Caco-2 (cell line): ENCODE results near the gene DUXA. TPM values are rescaled to one million over a fixed set of nuclear protein-coding genes. Genes with fewer than 3 reads are reported as not detected.

Experiments
- Bru-seq: library from RNA; stranded (reverse); fragments of 400-500 nt; gene quantifications from one replicate; lab custom pipeline; 2021; lab: Mats Ljungman, UMichigan
- BruChase-seq, 2 experiments: library from RNA; stranded (reverse); fragments of 400-500 nt; gene quantifications; one replicate each; lab custom pipeline; 2021; lab: Mats Ljungman, UMichigan
- BruUV-seq: library from RNA; stranded (reverse); fragments of 400-500 nt; replicated peaks from 2 replicates; lab custom pipeline; 2021; lab: Mats Ljungman, UMichigan
- CTCF ChIA-PET: fragments of 300-600 bp; sonication (Branson Sonifier 250); formaldehyde crosslinking; loops from one replicate; lab custom pipeline; 2022; ENCODE audit warnings: antibody characterized with exemption; lab: Charles Lee
- POLR2A ChIA-PET: fragments of 300-600 bp; sonication (Branson Sonifier 250); formaldehyde crosslinking; loops from one replicate; lab custom pipeline; 2022; ENCODE audit warnings: antibody characterized with exemption; lab: Charles Lee
- DNase-seq, 2 experiments: peaks; one replicate each; pipeline versions ENCODE4 v3.0.0 to v3.0.0-alpha.2; 2020 to 2022
- H3K27me3 ChIP-seq: replicated peaks from 2 replicates; pipeline ENCODE4 v1.6.0; 2011; ENCODE audit warnings: low read length; ENCODE audit not compliant: control insufficient read depth, insufficient read depth
- H3K36me3 ChIP-seq: 2 replicates; pipeline ENCODE4 v1.5.1; 2011; ENCODE audit warnings: low read length; ENCODE audit not compliant: control insufficient read depth, insufficient read depth
- H3K4me1 ChIP-seq: fragments of 250-450 bp; sonication (Bioruptor Pico); 2 replicates; pipeline ENCODE4 v1.5.1; 2020; ENCODE audit warnings: mild to moderate bottlenecking
- H3K4me3 ChIP-seq: 2 replicates; pipeline ENCODE4 v1.5.1; 2011; ENCODE audit warnings: low read depth, mild to moderate bottlenecking, control low read depth, low read length
- H3K9me3 ChIP-seq: fragments of 250-450 bp; sonication (Bioruptor Pico); 2 replicates; pipeline ENCODE4 v1.5.1; 2020; ENCODE audit warnings: mild to moderate bottlenecking, moderate library complexity
- H3K27ac Mint-ChIP-seq: one replicate; pipeline ENCODE4 v1.8.0; 2022; ENCODE audit warnings: mixed read lengths; ENCODE audit not compliant: unreplicated experiment
- H3K27me3 Mint-ChIP-seq: one replicate; pipeline ENCODE4 v1.8.0; 2022; ENCODE audit warnings: mixed read lengths; ENCODE audit not compliant: insufficient read depth, unreplicated experiment
- H3K36me3 Mint-ChIP-seq: one replicate; pipeline ENCODE4 v1.8.0; 2022; ENCODE audit warnings: mild to moderate bottlenecking, mixed read lengths; ENCODE audit not compliant: insufficient read depth, unreplicated experiment
- H3K4me1 Mint-ChIP-seq: one replicate; pipeline ENCODE4 v1.8.0; 2022; ENCODE audit warnings: low read depth, mixed read lengths; ENCODE audit not compliant: unreplicated experiment
- H3K4me3 Mint-ChIP-seq: one replicate; pipeline ENCODE4 v1.8.0; 2022; ENCODE audit warnings: mild to moderate bottlenecking, moderate library complexity, mixed read lengths; ENCODE audit not compliant: unreplicated experiment
- H3K9me3 Mint-ChIP-seq: one replicate; pipeline ENCODE4 v1.8.0; 2022; ENCODE audit warnings: mixed read lengths; ENCODE audit not compliant: unreplicated experiment
- intact Hi-C: fragments of 100-400 bp; cut with micrococcal nuclease; formaldehyde crosslinking; loops from one replicate; pipeline ENCODE4 v1.10.0; 2022; ENCODE audit not compliant: unreplicated experiment
- long read RNA-seq: library from polyadenylated mRNA; stranded (forward); transcript quantifications from one replicate; pipeline ENCODE4 v2.0.0, GENCODE V29; 2022
- total RNA-seq: library from RNA; stranded (reverse); gene quantifications from 2 replicates; pipeline ENCODE4 v1.2.3, GENCODE V29; 2022
- TF ChIP-seq, protein P1 (sequence below), 2 experiments: fragments of 200-600 bp in 1 of 2; IDR thresholded peaks; 1 replicate in 1 of 2; 2 replicates in 1 of 2; pipeline versions ENCODE4 v1.5.1 to v1.8.0; 2011 to 2022; ENCODE audit warnings: antibody characterized with exemption in 1 of 2, control low read depth in 1 of 2, inconsistent platforms in 1 of 2, low read depth in 1 of 2, low read length in 1 of 2, mild to moderate bottlenecking in 1 of 2, moderate library complexity in 1 of 2; ENCODE audit not compliant: insufficient read depth in 1 of 2, severe bottlenecking in 1 of 2, unreplicated experiment in 1 of 2

Gene DUXA
- total RNA-seq, result not detected in 2 replicates
- Bru-seq, nascent RNA, result not detected
- not detected for BruChase-seq, experiment 1, labeled RNA remaining after a 2-hour chase
- BruChase-seq, experiment 2, labeled RNA remaining after a 6-hour chase, result not detected
- long read RNA-seq, result 0 reads

GRCh38 chr19:57167385-57167784 is at the start of gene DUXA:
TSS of gene DUXA (minus strand) at chr19:57167485. CDS start at chr19:57167443, 42 bp downstream.
- intact Hi-C loops, result no loop called here
- TF ChIP-seq, protein P1, sequence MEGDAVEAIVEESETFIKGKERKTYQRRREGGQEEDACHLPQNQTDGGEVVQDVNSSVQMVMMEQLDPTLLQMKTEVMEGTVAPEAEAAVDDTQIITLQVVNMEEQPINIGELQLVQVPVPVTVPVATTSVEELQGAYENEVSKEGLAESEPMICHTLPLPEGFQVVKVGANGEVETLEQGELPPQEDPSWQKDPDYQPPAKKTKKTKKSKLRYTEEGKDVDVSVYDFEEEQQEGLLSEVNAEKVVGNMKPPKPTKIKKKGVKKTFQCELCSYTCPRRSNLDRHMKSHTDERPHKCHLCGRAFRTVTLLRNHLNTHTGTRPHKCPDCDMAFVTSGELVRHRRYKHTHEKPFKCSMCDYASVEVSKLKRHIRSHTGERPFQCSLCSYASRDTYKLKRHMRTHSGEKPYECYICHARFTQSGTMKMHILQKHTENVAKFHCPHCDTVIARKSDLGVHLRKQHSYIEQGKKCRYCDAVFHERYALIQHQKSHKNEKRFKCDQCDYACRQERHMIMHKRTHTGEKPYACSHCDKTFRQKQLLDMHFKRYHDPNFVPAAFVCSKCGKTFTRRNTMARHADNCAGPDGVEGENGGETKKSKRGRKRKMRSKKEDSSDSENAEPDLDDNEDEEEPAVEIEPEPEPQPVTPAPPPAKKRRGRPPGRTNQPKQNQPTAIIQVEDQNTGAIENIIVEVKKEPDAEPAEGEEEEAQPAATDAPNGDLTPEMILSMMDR (IDR thresholded peaks at IDR 0.05; ENCODE audit: insufficient read depth in 1 of 2, low read depth in 1 of 2, low read length in 1 of 2, severe bottlenecking in 1 of 2, unreplicated experiment in 1 of 2), result no peak
- Mint-ChIP-seq H3K4me1 (no peaks in the 10 kb centered on the region), H3K27me3 (no peaks in the 10 kb centered on the region), H3K4me3 (no peak within 1 kb of the TSS), H3K36me3 (peaks cover 3% of the 10 kb centered on the region), H3K9me3 (peaks cover 31% of the 10 kb centered on the region), H3K27ac (no peak within 1 kb of the TSS)
- CTCF ChIA-PET, result no interaction called here
- BruUV-seq, result no TSS peak
- DNase-seq, result no peak
- no peak within 1 kb of the TSS for H3K4me3 ChIP-seq
- POLR2A ChIA-PET, result no interaction called here
- H3K4me1 ChIP-seq, result no peaks in the 10 kb centered on the region
- H3K9me3 ChIP-seq, result peaks cover 8% of the 10 kb centered on the region; the same call in 1 of the 2 replicates
- no peaks in the 10 kb centered on the region for H3K27me3 ChIP-seq
- H3K36me3 ChIP-seq, result no peaks in the 10 kb centered on the region

GRCh38 chr19:57212109-57212508 is 44.8 kb upstream of the DUXA start:
- H3K27me3 Mint-ChIP-seq, result no peaks in the 10 kb centered on the region
- CTCF ChIA-PET, result no interaction called here
- no peaks in the 10 kb centered on the region for H3K4me1 Mint-ChIP-seq
- H3K36me3 Mint-ChIP-seq, result peaks cover 32% of the 10 kb centered on the region
- DNase-seq, result no peak
- H3K4me3 ChIP-seq, result no peak overlapping the region
- H3K27me3 ChIP-seq, result no peaks in the 10 kb centered on the region
- TF ChIP-seq, protein P1 (IDR thresholded peaks at IDR 0.05; ENCODE audit: insufficient read depth in 1 of 2, low read depth in 1 of 2, low read length in 1 of 2, severe bottlenecking in 1 of 2, unreplicated experiment in 1 of 2), result no peak
- intact Hi-C loops, result no loop called here
- POLR2A ChIA-PET, result no interaction called here
- no peaks in the 10 kb centered on the region for H3K9me3 ChIP-seq
- no TSS peak for BruUV-seq
- no peaks in the 10 kb centered on the region for H3K9me3 Mint-ChIP-seq
- no peak overlapping the region for H3K27ac Mint-ChIP-seq
- no peak overlapping the region for H3K4me3 Mint-ChIP-seq
- peaks cover 3% of the 10 kb centered on the region for H3K36me3 ChIP-seq
- H3K4me1 ChIP-seq, result no peaks in the 10 kb centered on the region

GRCh38 chr19:57210381-57210780 is 43.1 kb upstream of the DUXA start:
- H3K9me3 Mint-ChIP-seq, result no peaks in the 10 kb centered on the region
- intact Hi-C loops, result no loop called here
- no peak overlapping the region for H3K4me3 ChIP-seq
- CTCF ChIA-PET, result no interaction called here
- TF ChIP-seq, protein P1 (IDR thresholded peaks at IDR 0.05; ENCODE audit: insufficient read depth in 1 of 2, low read depth in 1 of 2, low read length in 1 of 2, severe bottlenecking in 1 of 2, unreplicated experiment in 1 of 2), result no peak
- peaks cover 37% of the 10 kb centered on the region for H3K36me3 Mint-ChIP-seq
- no peak for DNase-seq
- no peaks in the 10 kb centered on the region for H3K4me1 Mint-ChIP-seq
- POLR2A ChIA-PET, result no interaction called here
- peaks cover 3% of the 10 kb centered on the region for H3K36me3 ChIP-seq
- H3K4me1 ChIP-seq, result no peaks in the 10 kb centered on the region
- no peaks in the 10 kb centered on the region for H3K27me3 ChIP-seq
- no peaks in the 10 kb centered on the region for H3K9me3 ChIP-seq
- no peaks in the 10 kb centered on the region for H3K27me3 Mint-ChIP-seq
- H3K27ac Mint-ChIP-seq, result no peak overlapping the region
- H3K4me3 Mint-ChIP-seq, result no peak overlapping the region
- BruUV-seq, result no TSS peak
